Liver (tissue), 9 donors: ENCODE results near the gene DCC. TPM values are rescaled to one million over a fixed set of nuclear protein-coding genes. Genes with fewer than 3 reads are reported as not detected.
A peak's percentile ranks its signal among the peaks of the same experiment; 100 is the strongest.

Source experiments
- DNase-seq: peaks from one replicate; pipeline ENCODE4 v3.0.0-alpha.2; 2017; ENCODE audit warnings: low spot score
- H3K27ac ChIP-seq, 2 donors: one replicate each; pipeline ENCODE4 v1.7.0; 2013; ENCODE audit warnings: inconsistent platforms in 2 of 2, low read length in 2 of 2, control low read depth in 1 of 2, low read depth in 1 of 2, mild to moderate bottlenecking in 1 of 2
- H3K27me3 ChIP-seq, 4 donors: one replicate each; pipeline versions ENCODE4 v1.6.1 to v1.7.0; 2013; ENCODE audit warnings: low read length in 3 of 4, inconsistent platforms in 1 of 4, mild to moderate bottlenecking in 1 of 4, moderate library complexity in 1 of 4; ENCODE audit not compliant: control insufficient read depth in 4 of 4, insufficient read depth in 4 of 4
- H3K36me3 ChIP-seq, 4 donors: one replicate each; pipeline versions ENCODE4 v1.6.1 to v1.7.0; 2013; ENCODE audit warnings: low read length in 3 of 4, mild to moderate bottlenecking in 3 of 4, low read depth in 1 of 4, moderate library complexity in 1 of 4; ENCODE audit not compliant: control insufficient read depth in 4 of 4, insufficient read depth in 3 of 4
- H3K4me1 ChIP-seq, 4 donors: one replicate each; pipeline versions ENCODE4 v1.6.1 to v1.7.0; 2013; ENCODE audit warnings: low read length in 3 of 4, mild to moderate bottlenecking in 3 of 4, moderate library complexity in 1 of 4; ENCODE audit not compliant: control insufficient read depth in 4 of 4, insufficient read depth in 4 of 4
- H3K4me3 ChIP-seq, 3 donors: one replicate each; pipeline versions ENCODE4 v1.6.1 to v1.7.0; 2013; ENCODE audit warnings: low read length in 3 of 3, control low read depth in 1 of 3, low read depth in 1 of 3, mild to moderate bottlenecking in 1 of 3
- H3K9ac ChIP-seq, 2 donors: one replicate each; pipeline ENCODE4 v1.7.0; 2013; ENCODE audit warnings: low read length in 2 of 2, mild to moderate bottlenecking in 2 of 2, moderate library complexity in 2 of 2, control low read depth in 1 of 2, low read depth in 1 of 2
- H3K9me3 ChIP-seq, 4 donors: one replicate each; pipeline versions ENCODE4 v1.6.1 to v1.7.0; 2013; ENCODE audit warnings: low read length in 3 of 4; ENCODE audit not compliant: control insufficient read depth in 4 of 4
- FOXA1 ChIP-seq: IDR thresholded peaks from 2 replicates; pipeline ENCODE4 v1.6.1; 2016; ENCODE audit warnings: antibody characterized with exemption
- GABPA ChIP-seq, 2 donors: IDR thresholded peaks in 1 of 2; conservative IDR thresholded peaks in 1 of 2; 2 replicates each; pipeline ENCODE4 v1.6.1; 2016; ENCODE audit warnings: antibody characterized with exemption in 2 of 2, mild to moderate bottlenecking in 1 of 2, moderate library complexity in 1 of 2
- NR2F2 ChIP-seq: IDR thresholded peaks from 2 replicates; pipeline ENCODE4 v1.6.1; 2016; ENCODE audit warnings: antibody characterized with exemption
- RAD21 ChIP-seq, 2 donors: IDR thresholded peaks; 2 replicates each; pipeline ENCODE4 v1.6.1; 2016; ENCODE audit warnings: antibody characterized with exemption in 2 of 2, mild to moderate bottlenecking in 2 of 2
- RXRA ChIP-seq, 2 donors: IDR thresholded peaks; 2 replicates each; pipeline ENCODE4 v1.6.1; 2017 to 2018; ENCODE audit warnings: antibody characterized with exemption in 2 of 2, mild to moderate bottlenecking in 1 of 2
- TAF1 ChIP-seq: conservative IDR thresholded peaks from 2 replicates; pipeline ENCODE4 v1.6.1; 2016; ENCODE audit warnings: antibody characterized with exemption, mild to moderate bottlenecking
- YY1 ChIP-seq: IDR thresholded peaks from 2 replicates; pipeline ENCODE4 v1.6.1; 2016; ENCODE audit warnings: antibody characterized with exemption, mild to moderate bottlenecking
- WGBS: extraction: QIAGEN DNeasy Blood & Tissue Kit; methylation state at CpG from one replicate; pipeline ENCODE4 v1.1.7; 2013; 5-methylcytosine and 5-hydroxymethylcytosine counted together
- polyA plus RNA-seq, 2 donors: library from polyadenylated mRNA; stranded (reverse) in 1 of 2; unstranded in 1 of 2; fragments of 200-250 nt in 1 of 2; fragments of >200 nt in 1 of 2; fragmentation: Nextera tagmentation in 1 of 2; extraction: Ambion mirVana in 1 of 2; gene quantifications; one replicate each; pipeline versions ENCODE4 v1.2.1 to v1.2.3, GENCODE V29; 2013 to 2015
- total RNA-seq, 2 donors: library from RNA; depleted of rRNA; stranded (reverse); fragments of >200 nt; gene quantifications; one replicate each; pipeline ENCODE4 v1.2.3, GENCODE V29; 2014
- TF ChIP-seq, protein P1 (sequence below): IDR thresholded peaks from 2 replicates; pipeline ENCODE4 v1.6.1; 2016; ENCODE audit warnings: antibody characterized with exemption, mild to moderate bottlenecking
- TF ChIP-seq, protein P2 (sequence below): fragments of 150-350 bp; IDR thresholded peaks from 2 replicates; pipeline ENCODE4 v1.5.1; 2017; ENCODE audit warnings: improper control_type of control experiment, low read depth, low read length; ENCODE audit not compliant: missing input control
- TF ChIP-seq, protein P3 (sequence below): IDR thresholded peaks from 2 replicates; pipeline ENCODE4 v1.6.1; 2016; ENCODE audit warnings: antibody characterized with exemption
- donor health status: healthy.
- donor health status: healthy.
- donor health status: healthy.
- donor health status: healthy.
- donor health status: healthy.

DCC gene
- total and polyA plus RNA-seq, 4 donors: under 0.01 to 0.03 TPM; not detected in 2

DNA sequence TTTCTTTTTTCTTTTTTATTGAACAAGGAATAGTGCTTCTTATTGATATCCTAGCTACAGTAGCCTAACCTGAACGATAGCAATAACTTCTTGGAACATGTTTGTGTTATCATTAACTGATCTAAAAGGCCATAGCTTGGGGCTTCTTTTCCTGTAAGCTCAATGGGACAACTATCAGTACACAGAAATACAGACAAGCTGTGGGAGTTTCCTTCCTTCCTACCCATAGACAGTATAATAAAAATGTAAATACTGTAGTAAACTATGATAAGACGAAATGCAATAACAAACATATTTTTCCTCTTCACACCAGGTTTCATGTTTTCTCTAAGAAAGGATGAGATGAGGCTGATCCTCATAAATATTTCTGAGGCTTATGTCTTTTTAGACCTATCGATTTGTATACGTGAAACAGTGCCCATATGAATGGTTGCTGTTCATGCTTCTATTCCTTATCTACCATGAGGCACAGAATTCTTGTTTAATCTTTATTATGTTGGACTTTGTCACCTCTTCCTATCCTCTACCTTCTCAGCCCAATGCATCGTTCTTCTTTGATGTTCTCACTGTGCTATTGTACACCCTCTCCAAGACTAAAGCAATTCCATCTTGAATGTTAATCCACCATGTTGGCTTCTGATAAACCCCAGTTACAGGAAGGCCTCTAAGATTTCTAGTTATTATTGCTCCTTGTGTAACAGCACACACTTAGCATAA lies 361.4 kb downstream of the DCC start (continued):
- TF ChIP-seq, protein P1, sequence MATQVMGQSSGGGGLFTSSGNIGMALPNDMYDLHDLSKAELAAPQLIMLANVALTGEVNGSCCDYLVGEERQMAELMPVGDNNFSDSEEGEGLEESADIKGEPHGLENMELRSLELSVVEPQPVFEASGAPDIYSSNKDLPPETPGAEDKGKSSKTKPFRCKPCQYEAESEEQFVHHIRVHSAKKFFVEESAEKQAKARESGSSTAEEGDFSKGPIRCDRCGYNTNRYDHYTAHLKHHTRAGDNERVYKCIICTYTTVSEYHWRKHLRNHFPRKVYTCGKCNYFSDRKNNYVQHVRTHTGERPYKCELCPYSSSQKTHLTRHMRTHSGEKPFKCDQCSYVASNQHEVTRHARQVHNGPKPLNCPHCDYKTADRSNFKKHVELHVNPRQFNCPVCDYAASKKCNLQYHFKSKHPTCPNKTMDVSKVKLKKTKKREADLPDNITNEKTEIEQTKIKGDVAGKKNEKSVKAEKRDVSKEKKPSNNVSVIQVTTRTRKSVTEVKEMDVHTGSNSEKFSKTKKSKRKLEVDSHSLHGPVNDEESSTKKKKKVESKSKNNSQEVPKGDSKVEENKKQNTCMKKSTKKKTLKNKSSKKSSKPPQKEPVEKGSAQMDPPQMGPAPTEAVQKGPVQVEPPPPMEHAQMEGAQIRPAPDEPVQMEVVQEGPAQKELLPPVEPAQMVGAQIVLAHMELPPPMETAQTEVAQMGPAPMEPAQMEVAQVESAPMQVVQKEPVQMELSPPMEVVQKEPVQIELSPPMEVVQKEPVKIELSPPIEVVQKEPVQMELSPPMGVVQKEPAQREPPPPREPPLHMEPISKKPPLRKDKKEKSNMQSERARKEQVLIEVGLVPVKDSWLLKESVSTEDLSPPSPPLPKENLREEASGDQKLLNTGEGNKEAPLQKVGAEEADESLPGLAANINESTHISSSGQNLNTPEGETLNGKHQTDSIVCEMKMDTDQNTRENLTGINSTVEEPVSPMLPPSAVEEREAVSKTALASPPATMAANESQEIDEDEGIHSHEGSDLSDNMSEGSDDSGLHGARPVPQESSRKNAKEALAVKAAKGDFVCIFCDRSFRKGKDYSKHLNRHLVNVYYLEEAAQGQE: no peak

DNA sequence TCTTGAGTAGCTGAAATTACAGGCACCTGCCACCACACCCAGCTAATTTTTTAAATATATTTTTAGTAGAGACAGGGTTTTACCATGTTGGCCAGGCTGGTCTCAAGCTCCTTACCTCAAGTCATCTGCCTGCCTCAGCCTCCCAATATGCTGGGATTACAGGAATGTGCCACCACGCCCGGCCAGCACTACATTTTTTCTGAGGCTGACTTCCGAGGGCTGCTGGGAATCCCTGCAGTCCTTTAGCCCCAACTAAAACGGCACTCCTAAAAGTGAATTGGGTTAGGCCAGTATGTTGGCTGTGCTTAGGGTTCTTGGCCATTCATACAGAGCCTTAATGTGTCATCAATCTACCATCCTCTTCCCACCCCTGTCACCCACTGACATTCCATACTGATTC lies 375.4 kb downstream of the DCC start:
- Histone ChIP-seq H3K4me1 (no peaks in the 10 kb centered on the region), H3K36me3 (no peaks in the 10 kb centered on the region), H3K27ac (no peak overlapping the region), H3K27me3 (no peaks in the 10 kb centered on the region), H3K9me3 (no peaks in the 10 kb centered on the region), H3K9ac (no peak overlapping the region), H3K4me3 (no peak overlapping the region)
- TF ChIP-seq GABPA (IDR thresholded peaks at IDR 0.05 in 1 of 2, conservative IDR thresholded peaks at IDR 0.05 in 1 of 2): no peak
- no peak for TF ChIP-seq NR2F2
- DNase-seq: no peak
- 73% methylated on average over 4 of the region's 4 CpGs for WGBS

DNA sequence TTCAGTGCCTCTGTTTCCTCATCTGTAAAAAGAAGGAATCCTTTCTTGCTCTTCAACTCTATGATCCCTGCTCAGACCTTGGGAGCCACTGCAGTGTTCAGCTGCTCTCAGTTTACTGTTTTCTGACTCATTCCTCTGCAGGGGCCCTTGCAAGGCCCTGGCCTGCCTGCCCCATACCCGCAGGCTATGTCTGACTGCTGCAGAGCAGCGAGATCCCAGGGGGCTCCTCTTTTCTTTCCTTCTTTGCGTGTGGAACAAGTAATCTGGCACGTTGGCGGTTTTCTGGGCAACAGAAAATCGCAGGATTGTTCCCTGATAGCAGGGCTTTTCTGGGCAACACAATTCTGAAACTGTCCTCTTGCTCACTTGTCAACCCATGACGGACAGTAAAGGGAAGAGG lies 376.0 kb downstream of the DCC start:
- H3K4me1 ChIP-seq: no peaks in the 10 kb centered on the region
- no peaks in the 10 kb centered on the region for H3K27me3 ChIP-seq
- no peak overlapping the region for H3K9ac ChIP-seq
- no peaks in the 10 kb centered on the region for H3K9me3 ChIP-seq
- no peak overlapping the region for H3K4me3 ChIP-seq
- 81% methylated on average over 7 of the region's 7 CpGs for WGBS
- no peaks in the 10 kb centered on the region for H3K36me3 ChIP-seq
- TF ChIP-seq RXRA (IDR thresholded peaks at IDR 0.05): no peak
- TF ChIP-seq, protein P2, sequence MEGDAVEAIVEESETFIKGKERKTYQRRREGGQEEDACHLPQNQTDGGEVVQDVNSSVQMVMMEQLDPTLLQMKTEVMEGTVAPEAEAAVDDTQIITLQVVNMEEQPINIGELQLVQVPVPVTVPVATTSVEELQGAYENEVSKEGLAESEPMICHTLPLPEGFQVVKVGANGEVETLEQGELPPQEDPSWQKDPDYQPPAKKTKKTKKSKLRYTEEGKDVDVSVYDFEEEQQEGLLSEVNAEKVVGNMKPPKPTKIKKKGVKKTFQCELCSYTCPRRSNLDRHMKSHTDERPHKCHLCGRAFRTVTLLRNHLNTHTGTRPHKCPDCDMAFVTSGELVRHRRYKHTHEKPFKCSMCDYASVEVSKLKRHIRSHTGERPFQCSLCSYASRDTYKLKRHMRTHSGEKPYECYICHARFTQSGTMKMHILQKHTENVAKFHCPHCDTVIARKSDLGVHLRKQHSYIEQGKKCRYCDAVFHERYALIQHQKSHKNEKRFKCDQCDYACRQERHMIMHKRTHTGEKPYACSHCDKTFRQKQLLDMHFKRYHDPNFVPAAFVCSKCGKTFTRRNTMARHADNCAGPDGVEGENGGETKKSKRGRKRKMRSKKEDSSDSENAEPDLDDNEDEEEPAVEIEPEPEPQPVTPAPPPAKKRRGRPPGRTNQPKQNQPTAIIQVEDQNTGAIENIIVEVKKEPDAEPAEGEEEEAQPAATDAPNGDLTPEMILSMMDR: no peak
- DNase-seq: no peak
- H3K27ac ChIP-seq: no peak overlapping the region

DNA sequence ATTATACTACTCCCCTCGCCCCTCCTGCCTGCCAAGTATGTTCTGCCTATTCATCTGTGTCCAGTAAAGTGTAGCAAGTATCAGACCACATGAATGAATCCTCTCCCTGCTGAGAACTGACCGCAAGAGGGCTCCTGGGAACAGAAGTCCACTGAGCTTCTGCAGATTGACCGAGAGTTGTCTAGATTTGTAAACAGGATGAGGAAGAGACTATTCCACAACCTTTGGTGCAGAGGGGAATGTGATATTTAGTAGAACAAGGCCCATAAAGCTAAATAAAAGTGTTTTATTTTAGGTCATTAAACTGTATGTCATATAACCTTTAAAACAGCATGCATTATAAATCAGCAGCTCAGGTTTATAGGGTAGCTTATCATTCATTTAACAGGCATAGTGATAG lies 377.0 kb downstream of the DCC start:
- Histone ChIP-seq H3K27ac (no peak overlapping the region), H3K36me3 (no peaks in the 10 kb centered on the region), H3K9ac (no peak overlapping the region), H3K4me3 (no peak overlapping the region), H3K27me3 (no peaks in the 10 kb centered on the region), H3K4me1 (no peaks in the 10 kb centered on the region), H3K9me3 (no peaks in the 10 kb centered on the region)
- no peak for TF ChIP-seq FOXA1
- TF ChIP-seq, protein P3, sequence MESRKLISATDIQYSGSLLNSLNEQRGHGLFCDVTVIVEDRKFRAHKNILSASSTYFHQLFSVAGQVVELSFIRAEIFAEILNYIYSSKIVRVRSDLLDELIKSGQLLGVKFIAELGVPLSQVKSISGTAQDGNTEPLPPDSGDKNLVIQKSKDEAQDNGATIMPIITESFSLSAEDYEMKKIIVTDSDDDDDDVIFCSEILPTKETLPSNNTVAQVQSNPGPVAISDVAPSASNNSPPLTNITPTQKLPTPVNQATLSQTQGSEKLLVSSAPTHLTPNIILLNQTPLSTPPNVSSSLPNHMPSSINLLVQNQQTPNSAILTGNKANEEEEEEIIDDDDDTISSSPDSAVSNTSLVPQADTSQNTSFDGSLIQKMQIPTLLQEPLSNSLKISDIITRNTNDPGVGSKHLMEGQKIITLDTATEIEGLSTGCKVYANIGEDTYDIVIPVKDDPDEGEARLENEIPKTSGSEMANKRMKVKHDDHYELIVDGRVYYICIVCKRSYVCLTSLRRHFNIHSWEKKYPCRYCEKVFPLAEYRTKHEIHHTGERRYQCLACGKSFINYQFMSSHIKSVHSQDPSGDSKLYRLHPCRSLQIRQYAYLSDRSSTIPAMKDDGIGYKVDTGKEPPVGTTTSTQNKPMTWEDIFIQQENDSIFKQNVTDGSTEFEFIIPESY: no peak
- no peak for TF ChIP-seq RXRA (IDR thresholded peaks at IDR 0.05)
- no peak for TF ChIP-seq TAF1
- TF ChIP-seq RAD21 (IDR thresholded peaks at IDR 0.05): peak; percentile 62 to 73
- TF ChIP-seq, protein P2: peak; percentile 23
- TF ChIP-seq YY1: no peak
- DNase-seq: no peak
- 16% methylated on average over 3 of the region's 3 CpGs for WGBS
